Ammon's horn (tissue), 1 donor: ENCODE results near the gene TMCC3.
"Not testable (repeated sequence)": the region's sequence is repeated elsewhere in the genome, so short reads cannot be mapped to it uniquely, and the experiment has no call there.

Source experiments
- DNase-seq: peaks from one replicate; pipeline ENCODE4 v3.0.0-alpha.2; 2016; ENCODE audit warnings: low spot score

Gene TMCC3

GRCh38 chr12:94566345-94566744 is 84.0 kb downstream of the TMCC3 start:
- DNase-seq: peak; percentile 95

GRCh38 chr12:94565683-94566082 is 84.7 kb downstream of the TMCC3 start:
- DNase-seq: peak; percentile 35

- DNase-seq: no peak
Measured at GRCh38 chr12:94563286-94563685, 87.1 kb downstream of the TMCC3 start.

DNA sequence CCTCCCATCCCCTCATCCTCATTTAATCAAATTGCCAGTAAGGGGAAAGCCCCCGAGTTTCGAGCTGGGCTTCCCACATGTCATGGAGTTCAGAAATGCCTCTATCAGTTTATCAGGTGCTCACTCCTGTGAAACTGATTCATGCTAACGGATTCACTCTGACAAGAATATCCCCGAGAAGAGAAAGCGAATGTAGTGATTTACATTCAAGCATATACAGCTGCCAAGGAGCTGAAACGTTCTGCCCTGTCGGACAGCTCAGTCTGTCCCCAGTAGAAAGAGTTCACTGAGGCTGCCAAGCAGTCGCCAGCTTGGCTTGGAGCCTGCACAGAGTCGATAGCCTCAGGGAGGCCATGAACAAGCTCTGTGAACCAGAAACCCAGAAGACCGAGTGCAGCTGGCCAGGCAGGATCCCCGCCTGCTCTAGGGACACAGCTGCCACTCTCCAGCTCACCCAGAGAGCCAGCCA is 88.4 kb downstream of the TMCC3 start:
- DNase-seq: peak; percentile 94

DNA sequence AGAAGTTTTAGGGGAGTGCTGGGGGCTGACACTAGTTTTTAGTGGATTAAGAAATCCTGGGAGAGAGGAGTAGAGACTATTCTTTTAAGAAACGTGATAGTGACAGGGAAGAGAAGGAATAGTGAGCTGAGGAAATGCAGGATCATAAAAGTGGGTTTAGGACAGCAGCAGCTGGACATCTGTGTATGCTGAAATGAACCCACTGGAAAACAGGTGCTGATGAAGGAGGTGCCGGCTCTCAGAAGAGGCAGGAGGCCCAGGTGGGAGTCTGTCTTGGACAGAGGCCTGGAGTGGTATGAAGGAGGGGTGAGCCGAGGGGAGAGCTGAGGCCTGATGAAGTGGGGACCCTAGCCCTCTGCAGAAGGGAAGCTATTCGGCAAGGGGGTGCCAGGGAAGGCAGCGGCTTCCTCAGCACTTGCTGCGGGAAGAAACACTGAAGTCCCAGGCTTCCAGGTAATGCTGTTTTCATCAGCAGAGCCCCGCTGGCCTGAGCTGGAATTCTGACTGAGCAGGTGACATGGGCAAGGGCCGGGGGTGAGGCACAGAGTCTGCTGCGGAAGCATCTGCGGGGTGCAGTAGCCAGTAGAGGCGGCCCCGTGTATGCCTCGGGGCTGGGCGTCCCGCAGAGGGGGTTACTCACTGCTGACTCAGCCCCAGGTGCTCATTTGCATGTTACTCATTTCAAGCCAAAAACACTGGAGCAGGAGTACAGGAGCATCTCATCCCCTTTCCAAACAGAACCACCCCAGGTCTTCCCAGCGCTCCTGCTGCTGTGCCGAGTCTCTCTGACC is 89.7 kb downstream of the TMCC3 start:
- peak; percentile 72 for DNase-seq

DNA sequence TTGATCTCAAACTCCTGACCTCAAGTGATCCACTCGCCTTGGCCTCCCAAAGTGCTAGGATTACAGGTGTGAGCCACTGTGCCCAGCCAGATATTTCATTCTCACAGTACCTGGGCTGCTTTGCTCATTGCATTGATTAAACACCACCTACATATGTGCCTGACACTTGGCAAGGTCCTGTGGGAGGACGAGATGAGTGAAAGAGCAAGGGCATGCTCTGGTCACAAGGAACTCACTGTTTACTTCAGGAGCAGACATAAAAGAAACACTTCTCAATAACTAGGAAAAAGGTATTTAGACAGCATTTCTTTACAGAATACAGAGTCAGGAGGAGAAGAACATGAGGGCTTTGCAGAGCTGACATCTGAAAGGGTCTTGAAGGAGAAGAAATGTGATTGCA is 91.7 kb downstream of the TMCC3 start:
- no peak for DNase-seq

DNA sequence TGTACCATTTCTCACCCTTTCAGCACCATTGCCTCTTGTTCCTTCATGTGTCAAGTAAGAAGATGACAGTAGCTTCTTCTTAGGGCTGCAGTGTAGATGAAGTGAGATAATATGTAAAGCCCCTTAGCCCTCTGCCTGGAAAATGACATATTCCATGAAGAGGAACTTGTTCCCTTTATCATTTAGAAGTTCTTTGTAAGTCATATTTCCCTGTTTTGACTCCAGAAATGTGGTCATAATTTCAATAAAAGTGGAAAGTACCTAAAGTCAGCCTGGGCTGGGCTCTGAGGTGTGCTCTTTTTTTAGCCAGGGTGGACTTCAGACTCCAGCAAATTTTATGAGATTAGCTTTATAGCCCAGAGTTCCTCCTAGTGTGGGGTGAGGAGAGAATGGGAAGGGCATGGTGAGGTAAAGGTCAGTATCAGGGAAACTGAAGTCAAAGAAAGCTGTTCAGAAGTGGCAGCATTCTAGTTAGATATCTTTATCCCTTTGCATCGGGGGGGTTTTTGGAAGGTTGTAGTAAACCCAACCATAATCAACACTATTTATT is 92.5 kb downstream of the TMCC3 start:
- DNase-seq: no peak

DNA sequence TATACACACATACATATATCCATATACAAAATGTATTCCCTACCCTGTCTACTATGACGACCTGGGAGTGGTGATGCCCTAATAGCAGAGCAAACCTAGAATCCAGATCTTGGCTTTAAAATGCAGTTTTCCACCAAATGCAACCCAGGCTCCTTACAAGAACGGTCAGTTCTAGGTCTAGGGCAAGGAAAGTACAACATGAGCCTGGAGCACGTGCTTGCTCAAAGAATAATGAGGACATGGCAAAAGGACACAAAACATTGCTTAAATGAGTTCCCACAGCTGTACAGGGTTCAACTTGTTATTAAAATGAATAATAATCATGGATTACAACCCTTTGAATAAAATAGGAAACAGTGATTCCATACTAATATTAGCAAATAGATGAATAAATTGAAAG is 94.7 kb downstream of the TMCC3 start:
- no peak for DNase-seq

- no peak for DNase-seq
Measured at GRCh38 chr12:94553875-94554274, 96.5 kb downstream of the TMCC3 start.

DNA sequence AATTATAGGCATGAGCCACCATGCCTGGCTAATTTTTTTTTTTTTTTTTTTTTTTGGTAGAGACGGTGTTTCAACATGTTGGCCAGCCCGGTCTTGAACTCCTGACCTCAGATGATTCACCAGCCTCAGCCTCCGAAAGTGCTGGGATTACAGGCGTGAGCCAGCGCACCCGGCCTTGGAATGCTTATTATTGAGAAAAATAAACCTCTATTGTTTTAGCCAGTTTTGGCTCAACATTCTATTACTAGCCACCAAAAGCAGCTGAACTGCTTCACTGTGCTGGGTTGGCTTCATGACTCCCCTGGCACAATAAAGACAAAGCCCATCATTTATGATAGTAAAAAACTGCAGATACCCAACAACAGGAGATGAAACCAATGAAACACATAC is 97.2 kb downstream of the TMCC3 start:
- peak; percentile 83 for DNase-seq

GRCh38 chr12:94551810-94552209 is 98.5 kb downstream of the TMCC3 start:
- DNase-seq: no peak

DNA sequence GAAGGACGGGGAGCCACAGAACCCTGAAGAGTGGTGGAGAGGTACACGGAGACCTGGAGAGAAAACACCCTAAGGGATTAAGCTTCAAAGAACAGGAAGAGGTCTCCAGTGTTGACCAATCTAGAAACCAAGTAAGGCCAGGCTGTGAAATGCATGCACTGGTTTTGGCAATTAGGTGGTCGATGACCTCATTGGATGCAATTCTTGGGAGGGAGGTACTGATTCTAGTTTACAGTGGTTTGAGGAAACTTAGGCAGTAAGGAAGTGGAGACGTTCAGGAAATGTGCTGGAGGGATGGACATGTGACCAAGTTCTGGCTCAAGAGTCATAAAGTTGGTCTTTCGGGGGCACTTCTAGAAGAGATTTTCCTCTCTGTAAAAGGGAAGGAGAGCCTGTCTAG is 99.4 kb downstream of the TMCC3 start:
- DNase-seq: no peak

DNA sequence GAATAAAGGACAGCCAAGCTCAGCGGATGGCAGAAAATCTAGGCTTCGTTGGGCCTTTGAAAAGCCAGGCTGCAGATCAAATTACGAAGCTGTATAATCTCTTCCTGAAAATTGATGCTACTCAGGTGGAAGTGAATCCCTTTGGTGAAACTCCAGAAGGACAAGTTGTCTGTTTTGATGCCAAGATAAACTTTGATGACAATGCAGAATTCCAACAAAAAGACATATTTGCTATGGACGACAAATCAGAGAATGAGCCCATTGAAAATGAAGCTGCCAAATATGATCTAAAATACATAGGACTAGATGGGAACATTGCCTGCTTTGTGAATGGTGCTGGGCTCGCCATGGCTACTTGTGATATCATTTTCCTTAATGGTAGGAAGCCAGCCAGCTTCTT is 101.5 kb downstream of the TMCC3 start:
- DNase-seq: not testable (repeated sequence)

GRCh38 chr12:94545935-94546771 is 104.2 kb downstream of the TMCC3 start:
- DNase-seq: peak; percentile 72

- DNase-seq: no peak
Measured at GRCh38 chr12:94544355-94544754, 106.0 kb downstream of the TMCC3 start.

DNA sequence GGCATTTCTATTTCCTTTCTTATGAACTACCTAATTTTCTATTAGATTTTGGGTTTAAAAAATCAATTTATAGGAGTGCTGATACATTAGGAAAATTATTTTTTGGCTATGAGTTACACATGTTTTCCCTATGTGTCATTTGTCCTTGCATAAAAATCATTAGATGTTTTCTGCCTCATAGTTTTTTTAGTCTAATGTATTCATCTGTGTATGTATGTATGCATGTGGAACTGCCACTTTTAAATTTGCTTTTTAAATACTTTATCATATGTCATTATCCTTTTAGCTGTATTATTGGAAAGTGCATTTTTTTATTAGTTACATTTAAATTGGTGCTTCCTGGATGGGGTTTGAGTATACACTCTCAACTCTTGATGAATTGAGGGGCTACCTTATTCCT is 112.0 kb downstream of the TMCC3 start:
- no peak for DNase-seq

DNA sequence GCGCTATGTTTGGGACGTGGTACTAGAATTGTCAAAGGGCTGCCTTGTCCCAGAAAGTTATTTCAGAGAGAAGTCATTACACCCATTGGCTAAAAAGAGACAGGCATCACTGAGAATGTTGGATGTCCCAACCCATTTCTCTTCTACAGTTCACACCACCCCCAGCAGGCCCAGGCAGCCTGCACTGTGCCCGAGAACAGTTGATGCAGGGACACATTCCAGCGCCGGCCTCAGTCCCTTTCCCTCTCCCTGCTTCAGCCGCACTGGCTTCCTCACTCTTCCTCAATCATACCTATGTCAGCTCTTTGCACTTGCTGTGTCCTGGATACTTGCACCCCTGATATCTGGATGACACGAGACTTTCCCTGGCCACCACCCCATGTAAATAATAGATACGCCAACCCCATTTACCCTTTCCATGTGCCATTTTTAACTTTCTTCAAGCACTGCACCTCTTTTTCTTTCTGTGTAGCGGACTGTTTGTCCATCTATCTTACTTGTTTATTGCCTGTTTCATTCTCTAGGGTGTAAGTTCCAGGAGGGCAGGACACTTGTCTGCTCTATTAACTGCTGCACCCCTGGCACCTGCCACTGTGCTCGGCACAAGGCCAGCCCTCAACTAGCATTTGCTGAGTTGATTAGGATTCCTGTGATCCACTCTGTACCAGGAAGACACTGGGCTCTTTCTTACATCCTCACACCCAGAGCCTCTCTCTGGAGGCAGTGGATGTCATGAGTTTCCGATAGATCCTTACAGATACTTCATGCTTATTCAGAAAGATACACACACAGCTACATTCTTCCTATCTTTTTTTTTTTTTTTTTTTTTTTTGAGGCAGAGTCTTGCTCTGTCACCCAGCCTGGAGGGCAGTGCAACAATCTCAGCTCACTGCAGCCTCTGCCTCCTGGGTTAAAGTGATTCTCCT is 114.1 kb downstream of the TMCC3 start:
- no peak for DNase-seq

DNA sequence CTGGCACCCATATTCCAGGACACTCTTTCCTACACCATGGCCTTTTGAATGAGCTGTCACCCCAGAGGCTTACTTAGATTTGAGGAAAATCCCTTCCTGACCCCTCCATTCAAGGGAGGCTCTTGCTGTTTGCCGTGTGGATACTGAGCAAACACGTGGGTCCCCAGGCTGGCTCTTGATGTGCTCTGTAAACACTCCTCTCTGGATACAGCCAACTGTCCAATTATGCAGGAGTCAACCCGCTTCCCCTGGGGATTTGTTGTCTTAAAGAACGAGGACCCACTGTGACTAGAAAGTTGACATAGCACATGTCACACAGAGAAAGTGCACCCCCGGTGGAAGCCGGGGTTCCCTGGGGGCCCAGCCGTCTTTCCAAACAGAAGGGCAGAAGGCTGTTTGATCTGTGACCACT is 114.8 kb downstream of the TMCC3 start:
- no peak for DNase-seq

DNA sequence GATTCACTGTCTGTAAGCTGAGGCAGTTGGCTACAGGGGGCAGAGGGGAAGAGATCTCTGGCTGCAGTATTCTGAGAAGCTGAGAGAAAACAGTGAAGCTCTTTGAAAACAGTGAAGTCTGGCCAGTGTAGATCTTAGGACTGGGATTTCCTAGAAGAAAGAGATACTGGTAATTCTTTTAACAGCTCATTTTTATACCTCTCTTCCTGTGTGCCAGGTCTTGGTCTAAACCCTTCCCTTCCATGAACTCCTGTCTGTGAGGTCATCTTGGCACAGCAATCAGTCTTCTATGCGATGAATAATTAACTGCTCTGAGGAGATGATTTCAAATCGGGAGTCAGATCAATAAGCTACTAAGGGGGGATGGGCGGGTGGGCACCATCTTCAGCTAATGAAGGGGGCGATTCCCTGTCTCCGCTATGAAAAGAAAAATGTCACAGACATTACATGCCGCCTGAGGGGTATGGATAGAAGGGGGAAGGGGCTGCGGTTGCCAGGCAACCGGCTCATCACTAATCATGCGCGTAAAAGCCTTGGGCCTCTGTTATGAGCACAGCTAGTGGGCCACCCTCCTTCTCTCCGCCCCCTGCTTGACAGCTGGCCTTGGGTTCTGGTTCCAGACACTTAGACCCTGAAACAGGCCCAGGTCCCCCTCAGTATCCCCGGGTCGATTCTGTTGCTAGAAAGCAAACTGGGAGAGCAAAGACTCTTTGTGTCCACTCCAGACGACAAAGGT is 115.4 kb downstream of the TMCC3 start:
- DNase-seq: no peak

GRCh38 chr12:94534278-94534677 is 116.1 kb downstream of the TMCC3 start:
- DNase-seq: no peak
